ENCODE measurements around the gene LDHAL6B.

DNA sequence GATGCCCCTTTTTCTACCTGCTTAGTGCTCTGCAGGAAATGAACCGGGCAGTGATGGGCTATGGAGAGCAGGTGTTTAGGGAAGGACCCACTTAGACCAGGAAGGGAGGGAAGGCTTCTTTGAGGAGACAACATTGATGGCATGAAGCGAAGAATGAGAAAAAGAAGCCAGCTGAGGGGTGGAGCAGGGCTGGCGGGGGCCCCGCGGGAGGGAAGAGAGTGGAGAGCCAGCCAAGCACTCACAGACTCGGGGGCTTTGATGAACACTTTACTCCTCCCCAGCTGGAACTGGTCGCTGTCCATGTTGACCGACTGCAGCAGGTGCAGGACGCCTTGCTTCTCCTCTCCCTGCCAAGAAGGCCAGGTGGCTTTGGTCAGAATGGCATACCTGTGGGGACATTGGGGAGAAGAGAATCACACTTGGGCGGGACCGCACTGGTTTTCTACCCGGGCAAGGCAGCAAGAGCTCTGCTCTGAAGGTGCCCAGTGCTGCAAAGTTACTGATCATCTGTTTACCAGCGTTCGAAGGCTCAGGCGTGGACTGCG is 28.4 kb upstream of the LDHAL6B start:
- TF ChIP-seq, protein P1, sequence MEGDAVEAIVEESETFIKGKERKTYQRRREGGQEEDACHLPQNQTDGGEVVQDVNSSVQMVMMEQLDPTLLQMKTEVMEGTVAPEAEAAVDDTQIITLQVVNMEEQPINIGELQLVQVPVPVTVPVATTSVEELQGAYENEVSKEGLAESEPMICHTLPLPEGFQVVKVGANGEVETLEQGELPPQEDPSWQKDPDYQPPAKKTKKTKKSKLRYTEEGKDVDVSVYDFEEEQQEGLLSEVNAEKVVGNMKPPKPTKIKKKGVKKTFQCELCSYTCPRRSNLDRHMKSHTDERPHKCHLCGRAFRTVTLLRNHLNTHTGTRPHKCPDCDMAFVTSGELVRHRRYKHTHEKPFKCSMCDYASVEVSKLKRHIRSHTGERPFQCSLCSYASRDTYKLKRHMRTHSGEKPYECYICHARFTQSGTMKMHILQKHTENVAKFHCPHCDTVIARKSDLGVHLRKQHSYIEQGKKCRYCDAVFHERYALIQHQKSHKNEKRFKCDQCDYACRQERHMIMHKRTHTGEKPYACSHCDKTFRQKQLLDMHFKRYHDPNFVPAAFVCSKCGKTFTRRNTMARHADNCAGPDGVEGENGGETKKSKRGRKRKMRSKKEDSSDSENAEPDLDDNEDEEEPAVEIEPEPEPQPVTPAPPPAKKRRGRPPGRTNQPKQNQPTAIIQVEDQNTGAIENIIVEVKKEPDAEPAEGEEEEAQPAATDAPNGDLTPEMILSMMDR (conservative IDR thresholded peaks at IDR 0.05 in 1 of 2, IDR thresholded peaks at IDR 0.05 in 1 of 2; ENCODE audit: low read depth in 1 of 2, low read length in 2 of 2) = no peak
- no peak for TF ChIP-seq EZH2 (IDR thresholded peaks at IDR 0.05; ENCODE audit: low read length, missing control alignments)

All from fibroblast of lung (primary cell).